WTC11 (cell line): ENCODE data around the gene IFT88. TPM values are rescaled to one million over a fixed set of nuclear protein-coding genes. Genes with fewer than 3 reads are reported as not detected.
A peak's percentile ranks its signal among the peaks of the same experiment; 100 is the strongest.

Source experiments
- ATAC-seq: fragments of 200-7000 bp; cut with Tn5 transposase; 2 replicates; pipeline ENCODE4 v1.10.0; 2021; ENCODE audit warnings: mild to moderate bottlenecking, moderate library complexity
- CTCF ChIA-PET: fragments of 300-600 bp; sonication (Branson Sonifier 250); formaldehyde crosslinking; loops from one replicate; lab custom pipeline; 2021; ENCODE audit warnings: antibody characterized with exemption; lab: Charles Lee
- POLR2A ChIA-PET: fragments of 350-600 bp; sonication (Branson Sonifier 250); formaldehyde crosslinking; loops from one replicate; lab custom pipeline; 2021; ENCODE audit warnings: antibody characterized with exemption; lab: Charles Lee
- DNase-seq: peaks from one replicate; pipeline ENCODE4 v3.0.0; 2021; ENCODE audit warnings: low spot score
- H3K27ac Mint-ChIP-seq: 2 replicates; pipeline ENCODE4 v1.8.0; 2021; ENCODE audit warnings: mixed read lengths
- H3K27me3 Mint-ChIP-seq: 2 replicates; pipeline ENCODE4 v1.8.0; 2021; ENCODE audit warnings: low read depth, mild to moderate bottlenecking, moderate library complexity, mixed read lengths
- H3K36me3 Mint-ChIP-seq: 2 replicates; pipeline ENCODE4 v1.8.0; 2021; ENCODE audit warnings: mixed read lengths
- H3K4me1 Mint-ChIP-seq: 2 replicates; pipeline ENCODE4 v1.8.0; 2022; ENCODE audit warnings: mixed read lengths
- H3K4me3 Mint-ChIP-seq: 2 replicates; pipeline ENCODE4 v1.8.0; 2021; ENCODE audit warnings: mild to moderate bottlenecking, moderate library complexity, mixed read lengths
- H3K9me3 Mint-ChIP-seq: 2 replicates; pipeline ENCODE4 v1.8.0; 2021; ENCODE audit warnings: mixed read lengths
- ATF1 ChIP-seq: sonication (generic); formaldehyde crosslinking; IDR thresholded peaks from 2 replicates; pipeline ENCODE4 v1.8.1; 2023; ENCODE audit warnings: mild to moderate bottlenecking, moderate library complexity, missing genetic modification reagents
- CBFB ChIP-seq: sonication (generic); formaldehyde crosslinking; IDR thresholded peaks from 2 replicates; pipeline ENCODE4 v1.8.1; 2022; ENCODE audit warnings: mild to moderate bottlenecking, low read depth, missing genetic modification reagents
- FOXJ3 ChIP-seq: sonication (generic); formaldehyde crosslinking; IDR thresholded peaks from 2 replicates; pipeline ENCODE4 v1.9.0; 2021; ENCODE audit warnings: missing genetic modification reagents, mild to moderate bottlenecking, borderline replicate concordance
- FOXP1 ChIP-seq: sonication (generic); formaldehyde crosslinking; IDR thresholded peaks from 2 replicates; pipeline ENCODE4 v1.8.0; 2022; ENCODE audit warnings: missing genetic modification reagents, mild to moderate bottlenecking, moderate library complexity, borderline replicate concordance
- MYBL2 ChIP-seq: sonication (generic); formaldehyde crosslinking; IDR thresholded peaks from 2 replicates; pipeline ENCODE4 v1.8.1; 2023; ENCODE audit warnings: mild to moderate bottlenecking, moderate library complexity, missing genetic modification reagents
- NFE2L1 ChIP-seq: sonication (generic); formaldehyde crosslinking; IDR thresholded peaks from 2 replicates; pipeline ENCODE4 v1.8.1; 2023; ENCODE audit warnings: missing genetic modification reagents
- NR2C2 ChIP-seq: sonication (generic); formaldehyde crosslinking; IDR thresholded peaks from 2 replicates; pipeline ENCODE4 v1.8.0; 2022; ENCODE audit warnings: mild to moderate bottlenecking, missing genetic modification reagents
- SMAD3 ChIP-seq: sonication (generic); formaldehyde crosslinking; IDR thresholded peaks from 2 replicates; pipeline ENCODE4 v1.8.0; 2022; ENCODE audit warnings: missing genetic modification reagents, mild to moderate bottlenecking, borderline replicate concordance
- TCF7 ChIP-seq: sonication (generic); formaldehyde crosslinking; IDR thresholded peaks from 2 replicates; pipeline ENCODE4 v1.8.0; 2022; ENCODE audit warnings: mild to moderate bottlenecking, low read depth, missing genetic modification reagents, moderate library complexity
- ZNF121 ChIP-seq: sonication (generic); formaldehyde crosslinking; IDR thresholded peaks from 2 replicates; pipeline ENCODE4 v1.8.0; 2023; ENCODE audit warnings: missing genetic modification reagents
- ZNF317 ChIP-seq: sonication (generic); formaldehyde crosslinking; IDR thresholded peaks from 2 replicates; pipeline ENCODE4 v1.8.1; 2023; ENCODE audit warnings: low read depth, mild to moderate bottlenecking, moderate library complexity, missing genetic modification reagents, borderline replicate concordance
- ZNF396 ChIP-seq: fragments of 250-450 bp; sonication (Bioruptor Pico); IDR thresholded peaks from 2 replicates; pipeline ENCODE4 v1.8.0; 2021; ENCODE audit warnings: mild to moderate bottlenecking, moderate library complexity, borderline replicate concordance
- total RNA-seq: library from RNA; stranded (reverse); gene quantifications from 3 replicates; pipeline ENCODE4 v1.2.3, GENCODE V29; 2021
- TF ChIP-seq, protein P1 (sequence below): sonication (generic); formaldehyde crosslinking; IDR thresholded peaks from 2 replicates; pipeline ENCODE4 v1.8.0; 2022; ENCODE audit warnings: mild to moderate bottlenecking, missing genetic modification reagents
- TF ChIP-seq, protein P2 (sequence below): sonication (generic); formaldehyde crosslinking; IDR thresholded peaks from 2 replicates; pipeline ENCODE4 v1.8.0; 2022; ENCODE audit warnings: mild to moderate bottlenecking, missing genetic modification reagents
- TF ChIP-seq, protein P3 (sequence below): fragments of 250-450 bp; sonication (Bioruptor Pico); IDR thresholded peaks from 2 replicates; pipeline ENCODE4 v1.9.0; 2021; ENCODE audit warnings: mild to moderate bottlenecking
- TF ChIP-seq, protein P4 (sequence below): sonication (generic); formaldehyde crosslinking; IDR thresholded peaks from 2 replicates; pipeline ENCODE4 v1.8.0; 2023; ENCODE audit warnings: missing genetic modification reagents, mild to moderate bottlenecking, borderline replicate concordance
- TF ChIP-seq, protein P5 (sequence below): fragments of 250-450 bp; sonication (Bioruptor Pico); conservative IDR thresholded peaks from 2 replicates; pipeline ENCODE4 v1.9.0; 2021; ENCODE audit warnings: mild to moderate bottlenecking
- TF ChIP-seq, protein P6 (sequence below): sonication (generic); formaldehyde crosslinking; IDR thresholded peaks from 2 replicates; pipeline ENCODE4 v1.8.1; 2023; ENCODE audit warnings: mild to moderate bottlenecking, missing genetic modification reagents, borderline replicate concordance
- TF ChIP-seq, protein P7 (sequence below): fragments of 200-600 bp; IDR thresholded peaks from 2 replicates; pipeline ENCODE4 v1.8.0; 2022; ENCODE audit warnings: antibody characterized with exemption
- TF ChIP-seq, protein P8 (sequence below): sonication (generic); formaldehyde crosslinking; conservative IDR thresholded peaks from 2 replicates; pipeline ENCODE4 v1.8.1; 2022; ENCODE audit warnings: mild to moderate bottlenecking, missing genetic modification reagents

IFT88 gene
- total RNA-seq, 1 experiment from 2014 or later = 6.5 TPM

DNA sequence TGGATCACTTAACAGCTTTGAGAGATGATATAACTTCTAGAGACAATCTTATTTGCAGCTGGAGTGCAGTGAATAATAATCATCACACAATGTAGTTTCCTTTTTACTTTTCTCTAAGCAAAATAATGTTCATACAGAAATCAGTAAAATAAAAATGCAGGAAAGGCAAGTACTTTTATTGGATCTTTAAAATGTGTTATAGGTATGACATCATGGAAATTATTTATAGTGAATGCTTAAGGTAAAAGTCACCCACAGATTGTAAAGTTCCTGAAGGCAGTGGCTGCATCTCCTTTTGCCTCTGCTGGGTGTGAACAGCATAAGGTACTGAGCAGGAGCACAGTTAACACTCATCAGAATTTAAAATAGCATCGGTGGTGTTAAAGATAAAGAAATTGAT lies 119.2 kb downstream of the IFT88 start:
- Mint-ChIP-seq H3K27me3 (no peaks in the 10 kb centered on the region), H3K4me1 (peaks cover 57% of the 10 kb centered on the region), H3K4me3 (no peak overlapping the region), H3K27ac (no peak overlapping the region; the same call in 1 of the 2 replicates), H3K9me3 (no peaks in the 10 kb centered on the region), H3K36me3 (no peaks in the 10 kb centered on the region)
- TF ChIP-seq, protein P1, sequence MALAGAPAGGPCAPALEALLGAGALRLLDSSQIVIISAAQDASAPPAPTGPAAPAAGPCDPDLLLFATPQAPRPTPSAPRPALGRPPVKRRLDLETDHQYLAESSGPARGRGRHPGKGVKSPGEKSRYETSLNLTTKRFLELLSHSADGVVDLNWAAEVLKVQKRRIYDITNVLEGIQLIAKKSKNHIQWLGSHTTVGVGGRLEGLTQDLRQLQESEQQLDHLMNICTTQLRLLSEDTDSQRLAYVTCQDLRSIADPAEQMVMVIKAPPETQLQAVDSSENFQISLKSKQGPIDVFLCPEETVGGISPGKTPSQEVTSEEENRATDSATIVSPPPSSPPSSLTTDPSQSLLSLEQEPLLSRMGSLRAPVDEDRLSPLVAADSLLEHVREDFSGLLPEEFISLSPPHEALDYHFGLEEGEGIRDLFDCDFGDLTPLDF (CRISPR knock-in tag) = no peak
- no peak for TF ChIP-seq ZNF121
- TF ChIP-seq MYBL2 (CRISPR knock-in tag) = no peak
- TF ChIP-seq, protein P2, sequence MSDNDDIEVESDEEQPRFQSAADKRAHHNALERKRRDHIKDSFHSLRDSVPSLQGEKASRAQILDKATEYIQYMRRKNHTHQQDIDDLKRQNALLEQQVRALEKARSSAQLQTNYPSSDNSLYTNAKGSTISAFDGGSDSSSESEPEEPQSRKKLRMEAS (CRISPR knock-in tag) = no peak
- TF ChIP-seq ZNF396 = no peak
- TF ChIP-seq, protein P3, sequence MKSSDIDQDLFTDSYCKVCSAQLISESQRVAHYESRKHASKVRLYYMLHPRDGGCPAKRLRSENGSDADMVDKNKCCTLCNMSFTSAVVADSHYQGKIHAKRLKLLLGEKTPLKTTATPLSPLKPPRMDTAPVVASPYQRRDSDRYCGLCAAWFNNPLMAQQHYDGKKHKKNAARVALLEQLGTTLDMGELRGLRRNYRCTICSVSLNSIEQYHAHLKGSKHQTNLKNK (CRISPR knock-in tag) = no peak
- TF ChIP-seq ATF1 = no peak
- TF ChIP-seq FOXP1 (CRISPR knock-in tag) = no peak
- TF ChIP-seq, protein P4, sequence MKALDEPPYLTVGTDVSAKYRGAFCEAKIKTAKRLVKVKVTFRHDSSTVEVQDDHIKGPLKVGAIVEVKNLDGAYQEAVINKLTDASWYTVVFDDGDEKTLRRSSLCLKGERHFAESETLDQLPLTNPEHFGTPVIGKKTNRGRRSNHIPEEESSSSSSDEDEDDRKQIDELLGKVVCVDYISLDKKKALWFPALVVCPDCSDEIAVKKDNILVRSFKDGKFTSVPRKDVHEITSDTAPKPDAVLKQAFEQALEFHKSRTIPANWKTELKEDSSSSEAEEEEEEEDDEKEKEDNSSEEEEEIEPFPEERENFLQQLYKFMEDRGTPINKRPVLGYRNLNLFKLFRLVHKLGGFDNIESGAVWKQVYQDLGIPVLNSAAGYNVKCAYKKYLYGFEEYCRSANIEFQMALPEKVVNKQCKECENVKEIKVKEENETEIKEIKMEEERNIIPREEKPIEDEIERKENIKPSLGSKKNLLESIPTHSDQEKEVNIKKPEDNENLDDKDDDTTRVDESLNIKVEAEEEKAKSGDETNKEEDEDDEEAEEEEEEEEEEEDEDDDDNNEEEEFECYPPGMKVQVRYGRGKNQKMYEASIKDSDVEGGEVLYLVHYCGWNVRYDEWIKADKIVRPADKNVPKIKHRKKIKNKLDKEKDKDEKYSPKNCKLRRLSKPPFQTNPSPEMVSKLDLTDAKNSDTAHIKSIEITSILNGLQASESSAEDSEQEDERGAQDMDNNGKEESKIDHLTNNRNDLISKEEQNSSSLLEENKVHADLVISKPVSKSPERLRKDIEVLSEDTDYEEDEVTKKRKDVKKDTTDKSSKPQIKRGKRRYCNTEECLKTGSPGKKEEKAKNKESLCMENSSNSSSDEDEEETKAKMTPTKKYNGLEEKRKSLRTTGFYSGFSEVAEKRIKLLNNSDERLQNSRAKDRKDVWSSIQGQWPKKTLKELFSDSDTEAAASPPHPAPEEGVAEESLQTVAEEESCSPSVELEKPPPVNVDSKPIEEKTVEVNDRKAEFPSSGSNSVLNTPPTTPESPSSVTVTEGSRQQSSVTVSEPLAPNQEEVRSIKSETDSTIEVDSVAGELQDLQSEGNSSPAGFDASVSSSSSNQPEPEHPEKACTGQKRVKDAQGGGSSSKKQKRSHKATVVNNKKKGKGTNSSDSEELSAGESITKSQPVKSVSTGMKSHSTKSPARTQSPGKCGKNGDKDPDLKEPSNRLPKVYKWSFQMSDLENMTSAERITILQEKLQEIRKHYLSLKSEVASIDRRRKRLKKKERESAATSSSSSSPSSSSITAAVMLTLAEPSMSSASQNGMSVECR = no peak
- TF ChIP-seq CBFB (CRISPR knock-in tag) = no peak
- no peak for TF ChIP-seq FOXJ3
- CTCF ChIA-PET = interaction anchor here (0.6 to 0.7 kb wide), 2 partner anchors 101 to 190 kb away, joined by 4 read pairs; no protein-coding TSS in a partner anchor
- no peak for DNase-seq
- no peak for ATAC-seq
- POLR2A ChIA-PET = no interaction called here

DNA sequence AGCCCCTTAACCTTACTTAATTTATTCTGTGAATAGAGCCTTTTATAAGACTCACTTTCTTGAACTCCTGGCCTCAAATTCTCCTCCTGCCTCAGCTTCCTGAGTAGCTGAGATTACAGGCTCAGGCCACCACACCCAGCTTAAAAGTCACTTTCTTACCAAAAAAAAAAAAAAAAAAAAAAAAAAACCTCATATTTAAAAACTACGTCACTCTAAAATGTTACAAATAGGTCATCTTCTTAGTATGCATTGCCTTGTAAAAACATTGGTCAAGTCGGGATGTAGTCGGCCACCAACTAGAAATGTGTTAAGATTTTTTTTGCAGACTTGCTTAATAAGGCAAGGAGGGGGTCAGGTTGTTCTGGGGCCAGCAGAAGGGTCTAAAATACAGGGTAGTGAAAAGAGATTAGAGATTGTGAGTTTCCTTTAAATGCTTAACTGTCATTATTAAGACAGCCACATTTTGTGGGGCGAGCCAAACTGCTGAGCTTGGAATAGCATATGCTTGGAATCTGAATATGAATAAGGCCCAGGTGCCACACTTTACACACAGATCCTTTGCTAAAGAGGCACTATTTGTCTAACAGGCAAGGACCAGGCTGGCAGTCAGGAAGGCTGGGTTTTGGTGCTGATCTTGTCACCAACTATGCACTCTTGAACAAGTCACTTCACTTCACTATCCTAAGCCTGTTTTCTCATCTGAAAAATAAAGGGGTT lies 120.1 kb downstream of the IFT88 start:
- Mint-ChIP-seq H3K27me3 (no peaks in the 10 kb centered on the region), H3K9me3 (no peaks in the 10 kb centered on the region), H3K27ac (peak overlapping the region; percentile 63), H3K36me3 (no peaks in the 10 kb centered on the region), H3K4me3 (no peak overlapping the region), H3K4me1 (peaks cover 56% of the 10 kb centered on the region)
- ATAC-seq (peak; percentile 53), DNase-seq (no peak)
- POLR2A ChIA-PET = no interaction called here
- CTCF ChIA-PET = interaction anchor here (0.6 to 0.7 kb wide), 2 partner anchors 102 to 191 kb away, joined by 4 read pairs; no protein-coding TSS in a partner anchor
- TF ChIP-seq ZNF317 (CRISPR knock-in tag) = no peak
- TF ChIP-seq, protein P5, sequence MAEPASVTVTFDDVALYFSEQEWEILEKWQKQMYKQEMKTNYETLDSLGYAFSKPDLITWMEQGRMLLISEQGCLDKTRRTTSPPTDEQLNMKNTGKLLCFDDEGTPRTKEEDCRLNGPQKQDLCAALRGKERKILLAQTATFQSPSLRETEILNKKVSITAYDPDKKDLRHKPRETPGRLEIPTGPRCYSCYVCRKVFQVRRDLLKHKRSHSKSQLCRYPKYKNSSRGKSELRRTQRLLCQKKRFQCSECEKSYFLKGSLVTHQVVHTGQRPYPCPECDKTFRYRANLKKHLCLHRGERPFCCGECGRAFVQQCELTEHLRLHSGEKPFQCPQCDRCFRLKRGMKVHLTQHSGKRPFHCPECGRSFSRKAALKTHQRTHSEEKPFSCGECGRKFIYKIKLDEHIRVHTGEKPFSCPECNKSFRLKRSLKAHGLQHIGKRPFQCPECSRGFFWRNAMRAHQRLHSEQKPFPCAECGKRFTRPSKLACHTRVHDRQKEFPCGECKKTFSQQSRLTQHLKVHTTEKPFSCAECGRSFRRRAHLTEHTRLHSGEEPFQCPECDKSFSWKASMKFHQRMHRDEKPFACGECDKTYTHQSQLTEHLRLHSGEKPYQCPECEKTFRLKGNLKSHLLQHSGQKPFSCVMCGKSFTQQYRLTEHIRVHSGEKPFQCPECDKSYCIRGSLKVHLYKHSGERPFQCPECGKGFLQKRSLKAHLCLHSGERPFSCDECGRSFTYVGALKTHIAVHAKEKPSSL (CRISPR knock-in tag) = no peak
- TF ChIP-seq, protein P6, sequence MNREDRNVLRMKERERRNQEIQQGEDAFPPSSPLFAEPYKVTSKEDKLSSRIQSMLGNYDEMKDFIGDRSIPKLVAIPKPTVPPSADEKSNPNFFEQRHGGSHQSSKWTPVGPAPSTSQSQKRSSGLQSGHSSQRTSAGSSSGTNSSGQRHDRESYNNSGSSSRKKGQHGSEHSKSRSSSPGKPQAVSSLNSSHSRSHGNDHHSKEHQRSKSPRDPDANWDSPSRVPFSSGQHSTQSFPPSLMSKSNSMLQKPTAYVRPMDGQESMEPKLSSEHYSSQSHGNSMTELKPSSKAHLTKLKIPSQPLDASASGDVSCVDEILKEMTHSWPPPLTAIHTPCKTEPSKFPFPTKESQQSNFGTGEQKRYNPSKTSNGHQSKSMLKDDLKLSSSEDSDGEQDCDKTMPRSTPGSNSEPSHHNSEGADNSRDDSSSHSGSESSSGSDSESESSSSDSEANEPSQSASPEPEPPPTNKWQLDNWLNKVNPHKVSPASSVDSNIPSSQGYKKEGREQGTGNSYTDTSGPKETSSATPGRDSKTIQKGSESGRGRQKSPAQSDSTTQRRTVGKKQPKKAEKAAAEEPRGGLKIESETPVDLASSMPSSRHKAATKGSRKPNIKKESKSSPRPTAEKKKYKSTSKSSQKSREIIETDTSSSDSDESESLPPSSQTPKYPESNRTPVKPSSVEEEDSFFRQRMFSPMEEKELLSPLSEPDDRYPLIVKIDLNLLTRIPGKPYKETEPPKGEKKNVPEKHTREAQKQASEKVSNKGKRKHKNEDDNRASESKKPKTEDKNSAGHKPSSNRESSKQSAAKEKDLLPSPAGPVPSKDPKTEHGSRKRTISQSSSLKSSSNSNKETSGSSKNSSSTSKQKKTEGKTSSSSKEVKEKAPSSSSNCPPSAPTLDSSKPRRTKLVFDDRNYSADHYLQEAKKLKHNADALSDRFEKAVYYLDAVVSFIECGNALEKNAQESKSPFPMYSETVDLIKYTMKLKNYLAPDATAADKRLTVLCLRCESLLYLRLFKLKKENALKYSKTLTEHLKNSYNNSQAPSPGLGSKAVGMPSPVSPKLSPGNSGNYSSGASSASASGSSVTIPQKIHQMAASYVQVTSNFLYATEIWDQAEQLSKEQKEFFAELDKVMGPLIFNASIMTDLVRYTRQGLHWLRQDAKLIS (CRISPR knock-in tag) = no peak
- no peak for TF ChIP-seq SMAD3 (CRISPR knock-in tag)
- TF ChIP-seq, protein P7, sequence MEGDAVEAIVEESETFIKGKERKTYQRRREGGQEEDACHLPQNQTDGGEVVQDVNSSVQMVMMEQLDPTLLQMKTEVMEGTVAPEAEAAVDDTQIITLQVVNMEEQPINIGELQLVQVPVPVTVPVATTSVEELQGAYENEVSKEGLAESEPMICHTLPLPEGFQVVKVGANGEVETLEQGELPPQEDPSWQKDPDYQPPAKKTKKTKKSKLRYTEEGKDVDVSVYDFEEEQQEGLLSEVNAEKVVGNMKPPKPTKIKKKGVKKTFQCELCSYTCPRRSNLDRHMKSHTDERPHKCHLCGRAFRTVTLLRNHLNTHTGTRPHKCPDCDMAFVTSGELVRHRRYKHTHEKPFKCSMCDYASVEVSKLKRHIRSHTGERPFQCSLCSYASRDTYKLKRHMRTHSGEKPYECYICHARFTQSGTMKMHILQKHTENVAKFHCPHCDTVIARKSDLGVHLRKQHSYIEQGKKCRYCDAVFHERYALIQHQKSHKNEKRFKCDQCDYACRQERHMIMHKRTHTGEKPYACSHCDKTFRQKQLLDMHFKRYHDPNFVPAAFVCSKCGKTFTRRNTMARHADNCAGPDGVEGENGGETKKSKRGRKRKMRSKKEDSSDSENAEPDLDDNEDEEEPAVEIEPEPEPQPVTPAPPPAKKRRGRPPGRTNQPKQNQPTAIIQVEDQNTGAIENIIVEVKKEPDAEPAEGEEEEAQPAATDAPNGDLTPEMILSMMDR = no peak
- no peak for TF ChIP-seq TCF7 (CRISPR knock-in tag)
- TF ChIP-seq ZNF121 = no peak
- no peak for TF ChIP-seq NR2C2 (CRISPR knock-in tag)
- TF ChIP-seq NFE2L1 (CRISPR knock-in tag) = no peak
- TF ChIP-seq, protein P8, sequence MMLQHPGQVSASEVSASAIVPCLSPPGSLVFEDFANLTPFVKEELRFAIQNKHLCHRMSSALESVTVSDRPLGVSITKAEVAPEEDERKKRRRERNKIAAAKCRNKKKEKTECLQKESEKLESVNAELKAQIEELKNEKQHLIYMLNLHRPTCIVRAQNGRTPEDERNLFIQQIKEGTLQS = no peak
